NCI-H226 (cell line): ENCODE measurements around the gene SH3TC1.
A peak's percentile ranks its signal among the peaks of the same experiment; 100 is the strongest.

Experiments
- DNase-seq: peaks from one replicate; pipeline ENCODE4 v3.0.0-alpha.2; 2015

The SH3TC1 gene

DNA sequence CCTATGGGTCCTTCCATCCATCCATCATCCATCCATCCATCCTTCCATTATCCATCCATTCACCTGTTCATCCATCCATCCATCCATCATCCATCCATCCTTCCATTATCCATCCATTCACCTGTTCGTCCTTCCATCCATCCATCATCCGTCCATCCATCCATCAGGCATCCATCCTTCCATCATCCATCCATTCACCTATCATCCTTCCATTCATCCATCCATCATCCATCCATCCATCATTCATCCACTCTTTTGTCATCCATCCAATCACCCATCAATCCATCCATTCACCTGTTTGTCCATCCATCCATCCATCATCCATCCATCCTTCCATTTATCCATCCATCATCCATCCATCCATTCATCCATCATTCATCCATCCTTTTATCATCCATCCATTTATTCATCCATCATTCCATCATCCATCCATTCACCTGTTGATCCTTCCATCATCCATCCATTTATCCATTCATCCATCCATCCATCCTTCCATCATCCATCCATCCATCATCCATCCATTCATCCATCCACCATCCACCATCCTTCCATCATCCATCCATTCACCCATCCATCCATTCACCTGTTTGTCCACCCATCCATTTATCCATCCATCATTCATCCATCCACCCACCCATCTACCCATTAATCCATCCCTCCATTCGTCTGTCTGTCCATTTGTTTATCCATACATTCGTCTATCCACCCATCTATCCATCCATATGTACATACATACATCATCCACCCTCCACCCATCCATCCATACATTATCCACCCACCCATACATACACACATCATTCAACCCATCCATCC is 34.8 kb downstream of the SH3TC1 start:
- DNase-seq: no peak

- no peak for DNase-seq
Measured at GRCh38 chr4:8234715-8235114, 35.6 kb downstream of the SH3TC1 start.

DNA sequence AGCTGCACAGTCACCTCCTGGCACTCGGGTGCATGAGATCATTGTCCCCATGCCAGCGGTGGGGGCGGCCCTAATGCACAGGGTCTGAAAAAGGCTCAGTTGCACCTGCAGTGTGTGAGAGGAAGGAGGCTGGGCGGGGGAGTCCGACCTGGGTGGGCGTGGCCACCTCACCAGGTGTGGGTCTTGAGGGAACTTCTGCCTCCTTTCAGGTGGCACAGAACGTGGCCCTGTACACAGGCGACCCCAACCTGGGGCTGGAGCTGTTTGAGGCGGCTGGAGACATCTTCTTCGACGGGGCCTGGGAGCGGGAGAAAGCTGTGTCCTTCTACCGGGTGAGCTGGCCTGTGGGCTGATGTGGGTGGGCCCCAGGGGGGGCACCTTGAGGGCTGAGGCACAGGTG is 36.1 kb downstream of the SH3TC1 start:
- DNase-seq: no peak

DNA sequence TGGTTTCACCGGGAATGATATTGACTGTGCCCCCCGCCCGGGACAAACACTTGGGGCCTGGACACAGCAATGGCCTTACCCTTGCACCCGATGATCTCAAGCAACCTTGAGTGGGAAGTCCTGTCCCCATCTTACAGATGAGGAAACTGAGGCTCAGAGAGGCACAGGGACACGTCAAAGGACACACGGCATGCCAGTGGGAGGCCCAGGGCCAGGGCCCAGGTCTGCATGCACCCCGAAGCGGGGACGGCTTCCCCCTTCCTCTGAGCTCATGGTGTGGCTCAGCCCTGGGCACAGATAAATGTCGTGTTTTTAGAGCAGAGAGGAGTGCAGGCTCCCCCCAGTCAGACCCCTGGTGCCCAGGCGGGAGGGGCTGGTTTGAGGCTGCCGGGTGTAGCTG is 36.6 kb downstream of the SH3TC1 start:
- DNase-seq: no peak

GRCh38 chr4:8236106-8236919 is 37.2 kb downstream of the SH3TC1 start:
- no peak for DNase-seq

DNA sequence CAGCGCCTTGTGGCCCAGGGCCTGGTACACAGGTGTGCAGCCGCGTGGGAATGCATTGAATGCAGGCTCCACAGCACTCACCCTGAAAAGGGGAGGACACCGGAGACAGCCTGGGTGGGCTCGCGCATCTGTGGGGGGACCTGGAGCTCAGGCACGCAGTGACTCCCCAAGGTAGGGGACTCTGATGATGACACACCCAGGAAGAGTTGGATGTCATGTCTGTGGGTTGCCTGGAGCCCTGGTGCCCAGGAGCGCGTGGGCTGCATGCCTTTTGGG is 37.8 kb downstream of the SH3TC1 start:
- DNase-seq: no peak

DNA sequence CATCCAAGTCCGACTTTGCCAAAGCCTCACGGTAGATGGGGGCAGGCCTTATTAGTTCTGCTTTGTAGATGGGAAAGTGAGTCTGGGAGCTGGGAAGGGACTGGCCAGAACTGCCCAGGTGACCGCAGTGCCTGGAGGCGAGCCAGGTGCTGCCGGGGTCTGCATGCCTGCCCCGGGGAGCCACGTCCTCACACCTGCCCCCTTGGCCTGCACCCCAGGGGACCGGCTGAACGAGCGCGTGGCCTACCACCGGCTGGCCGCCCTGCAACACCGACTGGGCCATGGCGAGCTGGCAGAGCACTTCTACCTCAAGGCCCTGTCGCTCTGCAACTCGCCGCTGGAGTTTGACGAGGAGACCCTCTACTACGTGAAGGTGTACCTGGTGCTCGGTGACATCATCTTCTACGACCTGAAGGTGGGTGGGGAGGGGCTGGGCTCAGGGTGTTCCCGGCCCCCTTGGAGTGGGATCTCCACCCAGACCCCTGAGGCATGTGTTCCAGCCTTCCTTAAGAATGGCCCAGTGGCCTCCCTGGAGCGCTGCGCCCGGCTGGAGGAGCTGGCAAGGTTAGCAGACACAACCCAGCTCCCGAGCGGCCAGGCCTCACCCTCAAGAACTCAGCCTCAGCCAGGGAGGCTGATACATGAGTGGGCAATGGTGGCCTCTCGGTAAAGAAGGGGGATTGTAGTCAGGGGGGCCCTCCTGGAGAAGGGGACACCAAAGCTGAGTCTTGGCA is 38.3 kb downstream of the SH3TC1 start:
- DNase-seq: no peak

DNA sequence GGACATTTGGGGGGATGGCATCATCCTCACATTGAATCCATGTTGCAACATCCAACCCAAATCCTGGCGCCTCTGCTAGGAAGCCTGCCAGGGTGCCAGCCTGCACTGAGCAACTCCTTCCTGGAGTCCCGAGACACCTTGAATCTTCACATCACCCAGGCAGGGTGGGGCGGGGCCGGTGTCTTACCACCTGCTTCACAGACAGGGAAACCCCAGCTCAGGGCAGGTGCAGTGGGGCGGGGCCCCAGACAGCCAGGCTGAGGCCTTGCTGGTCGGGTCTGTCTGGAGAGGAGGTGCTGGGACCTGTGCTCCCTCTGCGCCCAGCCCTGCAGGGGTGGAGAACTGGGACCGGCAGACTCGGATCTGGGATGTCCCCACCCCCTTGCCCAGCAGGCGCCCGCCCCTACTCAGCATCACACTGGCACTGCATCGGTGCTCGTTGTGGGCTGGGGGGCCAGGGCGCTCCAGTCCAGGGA is 39.0 kb downstream of the SH3TC1 start:
- no peak for DNase-seq

DNA sequence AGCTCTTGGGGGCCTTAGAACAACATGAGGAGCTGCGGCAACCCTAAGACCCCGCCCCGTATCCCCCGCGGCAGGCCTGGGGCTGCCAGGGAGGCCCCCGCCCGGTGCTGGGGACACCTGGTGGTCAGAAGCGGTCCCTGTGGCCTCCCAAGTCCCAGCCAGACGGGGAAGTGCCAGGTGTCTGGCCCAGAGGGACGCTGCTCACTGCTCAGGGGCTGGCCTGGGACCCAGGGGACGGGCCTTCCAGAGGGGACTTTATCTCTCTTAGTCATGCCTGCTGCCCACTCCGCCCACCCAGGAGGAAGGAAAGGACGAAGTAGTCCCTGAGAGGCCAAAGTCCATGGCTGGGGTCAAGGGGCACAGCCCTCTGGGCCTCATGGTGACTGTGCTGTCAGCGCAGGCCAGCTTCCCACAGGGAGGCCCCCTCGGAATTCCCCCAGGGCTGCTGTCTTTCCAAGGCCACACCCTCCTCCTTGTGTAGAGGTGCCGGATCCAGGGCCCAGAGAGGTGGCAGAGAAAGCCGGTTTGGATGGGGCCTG is 39.5 kb downstream of the SH3TC1 start:
- DNase-seq: no peak

GRCh38 chr4:8239226-8239625 is 40.1 kb downstream of the SH3TC1 start:
- no peak for DNase-seq

- DNase-seq: no peak
Measured at GRCh38 chr4:8239661-8240060, 40.6 kb downstream of the SH3TC1 start.

DNA sequence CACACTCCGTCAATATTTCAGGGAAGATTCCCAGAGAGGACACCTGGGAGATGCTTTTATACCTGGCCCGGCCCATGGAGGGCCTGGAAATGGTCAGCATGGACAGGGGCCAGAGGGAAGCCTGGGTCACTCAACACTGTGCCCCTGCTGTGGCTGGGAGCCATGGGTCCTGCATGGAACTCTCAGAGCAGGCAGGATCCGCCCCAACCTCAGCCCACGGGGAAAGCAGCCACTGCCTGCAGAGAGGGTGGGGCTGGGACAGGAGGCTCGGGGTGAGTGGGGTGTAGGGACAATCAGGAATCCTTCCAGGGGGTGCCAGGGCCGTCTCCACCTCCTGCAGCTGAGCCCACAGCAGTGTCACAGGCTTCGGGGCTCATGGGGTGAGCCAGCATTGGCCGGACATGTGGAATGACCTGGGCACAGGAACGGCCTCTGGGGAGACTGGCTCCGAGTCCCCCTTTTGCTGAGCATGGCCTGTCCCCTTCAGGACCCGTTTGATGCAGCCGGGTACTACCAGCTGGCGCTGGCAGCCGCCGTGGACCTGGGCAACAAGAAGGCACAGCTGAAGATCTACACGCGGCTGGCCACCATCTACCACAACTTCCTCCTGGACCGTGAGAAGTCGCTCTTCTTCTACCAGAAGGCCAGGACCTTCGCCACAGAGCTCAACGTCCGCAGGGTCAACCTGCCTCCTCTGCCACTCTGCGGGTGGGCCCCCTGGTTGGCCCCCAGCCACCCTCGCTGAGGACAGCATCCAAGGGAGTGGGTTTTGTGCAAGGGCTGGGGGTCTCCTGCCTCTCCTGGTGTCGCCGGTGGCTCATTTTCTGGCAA is 41.3 kb downstream of the SH3TC1 start:
- DNase-seq: no peak

- no peak for DNase-seq
Measured at GRCh38 chr4:8241211-8241779, 42.2 kb downstream of the SH3TC1 start.

GRCh38 chr4:8241895-8242696 is 43.0 kb downstream of the SH3TC1 start:
- peak; percentile 25 for DNase-seq

- DNase-seq: no peak
Measured at GRCh38 chr4:8242782-8243560, 43.9 kb downstream of the SH3TC1 start.

DNA sequence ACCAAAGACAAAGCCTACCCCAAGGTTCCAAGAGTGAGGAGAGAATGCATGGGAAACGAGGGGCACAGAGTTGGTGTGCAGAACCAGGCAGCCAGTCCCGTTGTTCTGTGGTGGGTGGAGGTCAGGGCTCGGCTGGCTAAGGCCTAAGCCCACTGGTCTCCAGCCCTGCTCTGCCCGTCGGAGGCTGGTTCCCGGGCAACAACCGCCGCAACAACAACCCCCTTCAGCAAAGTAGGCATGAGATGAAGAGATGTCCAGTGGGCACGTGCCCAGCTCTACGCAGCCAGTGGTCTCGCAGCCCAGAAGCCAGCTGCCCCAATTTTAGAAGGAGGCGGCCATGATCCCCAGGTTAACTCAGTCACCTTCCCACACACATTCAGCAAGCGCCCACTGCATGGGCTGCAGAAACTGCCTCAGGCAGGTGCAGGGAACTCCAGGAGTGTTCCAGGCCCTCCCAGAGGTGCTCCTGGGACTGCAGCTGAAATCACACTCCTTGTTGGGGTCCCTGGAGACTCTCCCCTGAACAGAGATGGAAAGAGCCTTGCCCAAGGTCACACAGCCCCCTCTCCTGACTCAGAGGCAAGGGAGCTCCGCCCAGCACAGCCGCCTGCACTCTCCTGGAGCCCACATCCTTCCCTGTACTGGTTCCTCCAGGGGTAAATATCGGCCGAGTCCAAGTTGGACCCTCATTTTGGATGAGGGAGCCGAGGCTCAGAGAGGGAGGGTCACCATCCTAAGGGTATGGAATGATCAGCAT is 45.1 kb downstream of the SH3TC1 start:
- no peak for DNase-seq

DNA sequence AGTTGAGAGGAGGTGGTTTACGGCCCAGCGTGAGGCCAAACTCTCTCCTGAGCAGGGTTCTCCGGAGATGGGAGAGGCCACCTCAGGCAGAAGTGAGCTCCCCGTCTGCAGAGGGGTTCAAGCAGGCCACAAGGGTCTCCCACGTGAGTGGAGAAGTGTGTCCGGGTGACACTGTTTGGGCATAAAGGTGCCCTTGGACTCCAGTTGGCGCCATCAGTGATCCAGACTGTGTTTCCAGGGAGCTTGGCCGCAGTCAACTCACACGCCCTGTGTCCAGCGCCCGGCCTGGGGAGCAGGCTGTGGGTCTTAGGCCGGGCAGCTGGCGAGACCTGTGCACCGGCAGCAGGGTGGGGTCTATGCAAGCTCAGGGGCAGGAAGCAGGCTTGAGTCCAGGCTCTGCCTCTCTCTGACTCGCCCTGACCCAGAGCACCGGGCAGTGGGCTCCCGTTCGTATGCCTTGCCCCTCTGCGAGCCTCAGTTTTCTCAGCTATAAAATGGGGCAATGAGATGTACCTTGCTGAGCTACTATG is 45.9 kb downstream of the SH3TC1 start:
- DNase-seq: no peak

- DNase-seq: no peak
Measured at GRCh38 chr4:8245884-8246833, 47.1 kb downstream of the SH3TC1 start.
